HG03354 (cell line): ENCODE data around the gene STAC.
"Not testable (repeated sequence)": the region's sequence is repeated elsewhere in the genome, so short reads cannot be mapped to it uniquely, and the experiment has no call there.

Experiments
- ATAC-seq: cut with Tn5 transposase; IDR thresholded peaks from one replicate; pipeline ENCODE4 v1.9.1; 2021; ENCODE audit warnings: mild to moderate bottlenecking; ENCODE audit not compliant: unreplicated experiment, poor library complexity, severe bottlenecking

Gene STAC

GRCh38 chr3:36472045-36472444 lies 91.7 kb downstream of the STAC start:
- not testable (repeated sequence) for ATAC-seq

DNA sequence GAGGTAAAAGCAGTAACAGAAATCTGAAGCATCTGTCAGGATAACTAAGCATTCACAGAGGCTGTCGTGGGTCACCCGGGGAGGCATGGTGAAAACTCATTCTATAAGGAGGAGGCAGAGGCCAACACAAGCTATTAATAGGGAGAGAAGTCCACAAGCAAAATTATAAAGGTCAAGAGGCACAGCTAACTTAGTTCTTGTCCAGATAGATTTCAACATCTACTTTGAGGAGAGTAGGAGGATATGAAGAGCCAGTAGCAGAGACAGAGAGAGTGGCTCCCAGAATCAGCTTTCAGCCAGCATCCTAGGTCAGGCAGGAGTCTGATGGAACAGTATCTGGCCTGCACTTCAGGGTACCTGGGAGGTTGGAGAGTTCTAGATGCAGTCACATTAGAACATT lies 95.3 kb downstream of the STAC start:
- ATAC-seq, result no peak

- no peak for ATAC-seq
Observed at GRCh38 chr3:36476286-36476942, 96.1 kb downstream of the STAC start.

DNA sequence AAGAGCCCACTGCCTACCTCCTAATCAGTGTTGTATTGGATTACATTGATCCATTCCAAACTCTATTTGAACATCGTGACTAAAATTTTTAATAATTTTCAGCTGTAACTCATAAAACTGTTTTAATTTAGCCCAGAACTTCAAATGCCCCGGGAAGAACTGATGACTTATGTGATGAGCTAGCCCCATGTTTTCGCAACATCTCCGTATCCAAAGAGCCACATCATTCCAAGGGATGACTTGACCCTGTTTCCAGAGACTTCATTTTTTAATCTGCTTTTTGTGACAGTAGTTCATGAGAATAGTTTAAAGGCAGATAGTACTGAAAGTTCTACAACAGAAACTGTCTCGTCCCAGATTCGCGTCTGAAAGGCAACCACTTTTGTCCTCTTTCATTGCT lies 97.4 kb downstream of the STAC start:
- no peak for ATAC-seq

DNA sequence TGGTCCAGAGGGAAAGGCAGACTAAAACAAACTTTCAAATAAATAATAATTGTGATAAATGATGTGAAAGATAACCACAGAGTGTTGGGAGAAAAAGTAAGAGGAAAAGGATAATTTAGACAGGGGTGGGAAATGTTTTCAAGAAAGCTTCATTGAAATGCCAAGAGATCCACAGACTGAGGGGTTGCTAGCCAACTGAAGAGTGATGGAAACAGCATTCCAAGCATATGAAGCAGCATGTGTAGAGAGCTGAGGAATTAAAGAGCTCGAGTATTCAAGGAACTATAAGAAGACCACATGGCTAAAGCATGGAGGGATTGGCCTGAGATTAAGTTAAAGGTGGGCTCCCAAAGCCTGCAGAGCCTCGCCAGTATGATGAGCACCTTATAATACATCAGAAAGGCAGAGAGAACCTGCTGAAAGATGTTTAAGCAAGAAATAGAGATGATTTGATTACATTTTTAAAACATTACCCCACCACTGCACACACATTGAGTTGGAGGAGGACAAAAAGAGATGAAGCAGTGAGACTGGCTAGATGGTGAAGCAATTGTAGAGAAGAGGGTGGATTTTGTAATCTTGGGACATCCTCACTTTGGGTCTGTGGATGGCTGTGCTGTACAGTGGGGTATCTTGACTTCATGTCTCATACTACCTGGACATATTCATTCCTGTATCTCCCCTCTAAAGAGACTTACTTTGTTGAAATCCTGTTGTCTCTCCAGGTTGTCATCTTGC lies 100.8 kb downstream of the STAC start:
- no peak for ATAC-seq

- ATAC-seq, result no peak
Observed at GRCh38 chr3:36482256-36482655, 102.0 kb downstream of the STAC start.

- no peak for ATAC-seq
Observed at GRCh38 chr3:36482880-36483279, 102.6 kb downstream of the STAC start.

- ATAC-seq, result no peak
Observed at GRCh38 chr3:36483709-36484108, 103.4 kb downstream of the STAC start.

DNA sequence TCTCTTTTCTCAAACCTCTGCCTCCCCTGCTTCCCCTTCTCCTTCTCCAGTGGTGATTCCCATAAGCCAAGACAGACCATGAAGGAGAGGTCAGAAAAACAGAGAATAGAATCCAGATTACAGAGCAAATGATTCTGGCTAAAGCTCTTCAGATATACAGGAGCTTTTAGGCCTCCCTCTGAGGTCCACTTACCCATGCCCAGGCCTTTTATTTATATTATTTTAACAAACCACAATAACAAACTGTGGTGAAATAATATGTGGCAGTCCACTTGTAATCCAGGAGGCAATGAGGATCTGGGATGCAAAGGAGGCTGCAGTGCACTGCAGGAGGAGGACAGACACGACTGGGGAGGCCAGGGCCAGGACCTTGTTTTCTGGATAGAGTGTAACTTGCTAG lies 104.1 kb downstream of the STAC start:
- no peak for ATAC-seq

DNA sequence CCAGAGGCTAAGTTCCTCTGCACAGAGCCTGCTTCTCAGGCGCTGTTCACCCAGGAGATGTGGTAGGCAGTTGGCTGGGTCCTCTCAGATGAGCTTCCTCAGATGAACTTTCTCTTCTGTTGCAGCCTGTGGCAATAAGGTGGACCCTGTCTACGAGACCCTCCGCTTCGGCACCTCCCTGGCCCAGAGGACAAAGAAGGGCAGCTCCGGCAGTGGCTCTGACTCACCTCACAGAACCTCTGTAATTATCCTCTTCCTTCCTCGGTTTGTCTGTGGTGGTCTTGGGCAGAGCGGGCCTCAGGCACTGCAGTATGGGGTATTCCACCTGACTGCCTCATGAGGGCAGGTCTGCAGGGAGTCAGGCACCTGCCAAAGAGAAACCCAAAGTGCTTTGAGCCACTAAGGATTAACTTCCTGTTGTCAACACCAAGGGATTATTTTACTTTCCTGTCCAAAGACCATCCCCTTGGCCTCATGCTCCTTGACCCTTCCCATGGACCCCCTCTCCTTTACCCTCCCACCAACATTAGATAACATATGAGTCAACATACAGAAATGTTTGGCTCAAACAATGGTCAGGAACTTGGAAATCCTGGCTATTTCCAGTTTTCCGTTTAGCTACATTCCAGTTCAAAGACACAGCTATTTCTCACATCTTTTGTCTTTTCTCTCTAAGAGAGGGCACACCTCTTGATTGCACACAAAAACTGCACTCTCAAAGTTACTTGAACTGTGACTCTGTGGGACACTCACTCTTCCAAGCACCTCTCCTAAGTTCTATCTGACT lies 105.9 kb downstream of the STAC start:
- ATAC-seq, result no peak

DNA sequence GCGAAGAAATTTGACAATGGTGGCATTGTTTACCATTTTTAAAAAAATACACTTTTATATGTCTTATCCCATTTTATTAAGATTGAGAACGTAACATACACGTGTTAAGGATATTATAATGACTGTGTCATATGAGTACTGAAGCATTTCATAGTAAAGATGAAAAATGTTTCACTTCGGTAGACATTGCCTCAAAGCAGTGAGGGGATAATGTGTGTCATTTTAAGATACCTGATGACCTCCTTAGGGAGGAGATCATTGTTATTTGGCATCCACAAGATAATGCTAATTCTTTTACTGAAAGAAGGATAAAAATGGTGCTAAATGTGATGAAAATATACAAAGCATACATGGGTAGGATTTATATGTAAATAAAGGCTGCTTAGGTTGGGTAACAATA lies 107.3 kb downstream of the STAC start:
- no peak for ATAC-seq

DNA sequence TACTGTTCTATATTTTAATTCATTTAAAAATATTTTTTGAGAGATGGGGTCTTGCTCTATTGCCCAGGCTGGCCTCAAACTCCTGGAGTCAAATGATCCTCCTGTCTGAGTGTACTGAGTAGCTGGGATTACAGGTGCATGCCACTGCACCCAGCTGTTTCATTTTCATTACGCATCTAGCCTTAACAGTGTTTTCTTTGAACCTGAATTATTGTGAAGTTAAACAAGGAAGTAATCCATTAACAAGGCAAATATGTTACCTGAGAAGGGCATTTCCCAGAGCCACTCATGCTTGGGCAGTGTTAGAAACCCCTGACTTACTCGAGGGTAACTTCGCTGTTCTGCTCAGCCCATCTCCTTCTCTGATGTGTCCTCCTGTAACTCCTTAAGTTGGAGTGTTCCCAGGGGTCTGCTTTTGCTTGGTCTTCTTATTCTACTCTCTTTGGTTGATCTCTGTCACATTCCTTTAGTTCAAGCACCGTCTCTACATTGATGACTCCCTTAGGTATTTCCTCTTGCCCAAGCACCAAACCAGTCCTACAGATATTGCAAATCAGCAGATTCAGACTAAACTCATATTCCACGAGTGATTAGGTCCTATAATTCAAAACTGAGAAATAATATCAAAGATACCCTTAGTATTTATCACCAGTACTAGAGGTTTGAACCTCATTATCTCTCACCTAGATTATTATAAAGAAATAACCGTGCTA lies 107.9 kb downstream of the STAC start:
- ATAC-seq, result no peak

- no peak for ATAC-seq
Observed at GRCh38 chr3:36489101-36489500, 108.8 kb downstream of the STAC start.

GRCh38 chr3:36489679-36490425 lies 109.5 kb downstream of the STAC start:
- ATAC-seq, result no peak

- no peak for ATAC-seq
Observed at GRCh38 chr3:36493051-36493450, 112.7 kb downstream of the STAC start.

DNA sequence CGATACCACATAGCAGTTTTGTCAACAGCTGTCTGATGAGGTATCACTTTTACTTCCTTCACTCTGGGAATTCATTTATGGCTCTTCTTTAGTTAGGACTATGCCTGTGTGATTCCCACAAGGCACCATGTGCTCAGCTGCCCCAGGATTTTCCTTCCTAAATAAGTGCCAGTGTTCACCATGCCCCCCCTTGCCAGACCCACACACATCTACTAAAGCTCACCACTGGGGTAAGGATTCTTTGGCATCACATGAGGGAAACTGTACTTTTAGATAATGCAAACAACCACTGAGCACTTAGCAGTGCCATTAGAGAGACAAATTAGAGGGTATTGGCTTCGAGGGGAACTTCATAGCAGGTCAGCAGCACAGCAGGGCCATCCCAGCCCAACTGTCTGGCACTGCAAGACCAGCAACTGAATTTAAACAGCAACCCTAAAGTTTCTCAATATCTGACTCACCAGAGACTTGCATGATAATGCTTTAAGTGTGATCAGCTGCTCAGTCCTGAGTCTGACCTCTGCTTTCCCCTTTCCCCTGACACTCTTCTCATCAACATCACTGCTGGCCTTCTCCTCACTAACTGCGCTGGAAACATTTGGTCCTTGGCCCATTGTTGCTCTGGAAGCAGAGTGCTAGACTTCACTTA lies 114.3 kb downstream of the STAC start:
- no peak for ATAC-seq

DNA sequence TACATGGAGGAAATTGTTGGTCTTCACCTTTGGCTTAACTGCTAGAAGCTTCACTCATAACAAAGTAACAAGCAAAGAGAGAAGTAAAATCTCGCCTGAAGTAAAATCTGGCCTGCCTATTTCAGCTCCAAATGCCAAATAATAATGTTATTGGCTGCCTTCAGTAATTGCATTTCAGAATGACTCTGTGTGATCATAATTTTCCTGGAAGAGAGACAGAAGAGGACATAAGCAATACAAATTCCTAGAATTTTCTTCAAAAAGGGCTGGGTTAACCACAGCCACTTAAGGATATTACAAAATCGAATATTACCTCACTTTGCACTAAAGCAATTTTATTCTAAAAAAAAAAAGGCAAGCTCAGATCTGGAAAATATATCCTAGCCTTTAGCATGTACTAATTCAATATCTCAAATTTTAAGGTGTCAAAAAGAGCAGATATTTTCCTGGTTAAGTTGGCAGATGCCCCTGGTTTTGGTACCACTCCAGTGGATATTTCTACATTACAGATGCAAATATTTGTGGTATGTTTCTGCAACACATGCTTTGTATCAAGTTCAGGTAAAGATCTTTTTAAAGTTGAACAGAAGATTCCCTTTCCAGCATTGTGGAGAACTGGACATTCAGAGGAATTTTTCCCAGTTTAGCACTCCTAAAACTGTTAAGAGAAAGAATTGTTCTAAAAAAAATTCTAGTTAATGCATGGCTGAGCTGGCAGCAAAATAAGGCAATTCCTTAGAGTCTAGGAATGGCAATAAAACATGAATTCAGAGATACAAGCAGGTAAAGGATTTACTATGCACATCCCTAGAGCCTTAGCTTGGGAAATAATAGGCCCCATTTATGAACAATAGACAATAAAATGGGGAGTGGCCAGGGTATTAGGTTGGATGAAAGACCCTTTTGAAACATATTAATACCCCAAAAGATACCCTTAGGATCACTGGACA lies 116.7 kb downstream of the STAC start:
- ATAC-seq, result no peak

- ATAC-seq, result not testable (repeated sequence)
Observed at GRCh38 chr3:36500053-36500452, 119.7 kb downstream of the STAC start.
